Measurements from ENCODE around the gene RAB7A. TPM values are rescaled to one million over a fixed set of nuclear protein-coding genes. Genes with fewer than 3 reads are reported as not detected.

Gene RAB7A
- total and polyA plus RNA-seq, 8 donors: 33.6 to 166 (median 103) TPM

- no peak for TF ChIP-seq EP300 (IDR thresholded peaks at IDR 0.05)
- no peak for TF ChIP-seq POLR2AphosphoS5 (IDR thresholded peaks at IDR 0.05)
- no peak for TF ChIP-seq POLR2A (IDR thresholded peaks at IDR 0.05)
- no peak for TF ChIP-seq CTCF (IDR thresholded peaks at IDR 0.05)
Observed at GRCh38 chr3:128835096-128835495, 109.1 kb downstream of the RAB7A start.

GRCh38 chr3:128841926-128842920, 116.2 kb downstream of the RAB7A start:
- intact Hi-C loops (cut with DNase I; ENCODE audit: low total_unique reads): no loop called here
- no peak overlapping the region for H3K27ac ChIP-seq
- H3K9me3 ChIP-seq: no peaks in the 10 kb centered on the region
- DNase-seq: no peak
- no peak for TF ChIP-seq POLR2AphosphoS5 (IDR thresholded peaks at IDR 0.05)
- no peak for TF ChIP-seq EP300 (IDR thresholded peaks at IDR 0.05)
- TF ChIP-seq CTCF (IDR thresholded peaks at IDR 0.05): no peak
- no peak for TF ChIP-seq POLR2A (IDR thresholded peaks at IDR 0.05)
- H3K4me1 ChIP-seq: peaks cover 3 to 20% (median 16%) of the 10 kb centered on the region in 4 donors
- H3K4me3 ChIP-seq: no peak overlapping the region
- H3K36me3 ChIP-seq: no peaks in the 10 kb centered on the region
- WGBS, 5 donors: 80 to 87% (median 86%) methylated on average over 9 to 10 of the region's 10 CpGs
- H3K27me3 ChIP-seq: no peaks in the 10 kb centered on the region

More at GRCh38 chr3:128835096-128835495, 109.1 kb downstream of the RAB7A start:
- no peaks in the 10 kb centered on the region for H3K36me3 ChIP-seq
- no peaks in the 10 kb centered on the region for H3K4me1 ChIP-seq
- intact Hi-C loops (cut with DNase I; ENCODE audit: low total_unique reads): no loop called here
- H3K9me3 ChIP-seq: no peaks in the 10 kb centered on the region
- H3K27ac ChIP-seq: no peak overlapping the region
- H3K4me3 ChIP-seq: no peak overlapping the region
- no peaks in the 10 kb centered on the region for H3K27me3 ChIP-seq
- DNase-seq: no peak
- WGBS, 5 donors: 76 to 95% (median 87%) methylated on average over 4 of the region's 4 CpGs

- intact Hi-C loops (cut with DNase I; ENCODE audit: low total_unique reads): no loop called here
- no peak overlapping the region for H3K4me3 ChIP-seq
- no peaks in the 10 kb centered on the region for H3K36me3 ChIP-seq
- H3K27ac ChIP-seq: no peak overlapping the region
- no peak for DNase-seq
- H3K4me1 ChIP-seq: peaks cover 3 to 20% (median 16%) of the 10 kb centered on the region in 4 donors
- H3K27me3 ChIP-seq: no peaks in the 10 kb centered on the region
- 89 to 97% (median 95%) methylated on average over 6 of the region's 6 CpGs for WGBS, 5 donors
- no peak for TF ChIP-seq POLR2AphosphoS5 (IDR thresholded peaks at IDR 0.05)
- TF ChIP-seq CTCF (IDR thresholded peaks at IDR 0.05): no peak
- no peak for TF ChIP-seq POLR2A (IDR thresholded peaks at IDR 0.05)
- no peak for TF ChIP-seq EP300 (IDR thresholded peaks at IDR 0.05)
- H3K9me3 ChIP-seq: no peaks in the 10 kb centered on the region
Observed at GRCh38 chr3:128844502-128844901, 118.5 kb downstream of the RAB7A start.

GRCh38 chr3:128845119-128845777, 119.3 kb downstream of the RAB7A start:
- Histone ChIP-seq H3K9me3 (no peaks in the 10 kb centered on the region), H3K27ac (peak overlapping the region in 2 of 5 donors; percentile 68 to 80), H3K36me3 (no peaks in the 10 kb centered on the region), H3K4me3 (peak overlapping the region; percentile 48 to 58 (median 50)), H3K27me3 (no peaks in the 10 kb centered on the region), H3K4me1 (peaks cover 3 to 20% (median 16%) of the 10 kb centered on the region in 4 donors)
- peak in 1 of 2 donors; percentile 40 for DNase-seq
- intact Hi-C loops (cut with DNase I; ENCODE audit: low total_unique reads): no loop called here
- 28 to 40% (median 39%) methylated on average over 12 to 14 of the region's 14 CpGs for WGBS, 5 donors
- TF ChIP-seq EP300 (IDR thresholded peaks at IDR 0.05) (no peak), POLR2AphosphoS5 (IDR thresholded peaks at IDR 0.05) (no peak), CTCF (IDR thresholded peaks at IDR 0.05) (no peak), POLR2A (IDR thresholded peaks at IDR 0.05) (no peak)

All from stomach (tissue), 9 donors.